Endothelial cell of umbilical vein (primary cell): ENCODE results near the gene EZH1.

ENCODE experiments used
- EZH2 ChIP-seq: IDR thresholded peaks from 2 replicates; pipeline ENCODE4 v1.6.1; 2012; ENCODE audit warnings: borderline replicate concordance, low read depth, mild to moderate bottlenecking, moderate library complexity, low read length, inconsistent platforms; ENCODE audit not compliant: severe bottlenecking
- JUN ChIP-seq: IDR thresholded peaks from 2 replicates; pipeline ENCODE4 v1.6.1; 2011; ENCODE audit warnings: borderline replicate concordance, low read depth; ENCODE audit not compliant: insufficient read length, insufficient read depth
- POLR2A ChIP-seq: IDR thresholded peaks from 2 replicates; pipeline ENCODE4 v1.6.1; 2012; ENCODE audit warnings: low read depth, mild to moderate bottlenecking, control low read depth, low read length
- POLR2AphosphoS5 ChIP-seq: IDR thresholded peaks from 2 replicates; pipeline ENCODE4 v1.6.1; 2012; ENCODE audit warnings: low read depth, mild to moderate bottlenecking, control low read depth, low read length, moderate library complexity; ENCODE audit not compliant: insufficient read depth
- TF ChIP-seq, protein P1 (sequence below), 2 donors: IDR thresholded peaks; 1 replicate in 1 of 2; 2 replicates in 1 of 2; pipeline ENCODE4 v1.5.1; 2011; ENCODE audit warnings: low read length in 2 of 2, mild to moderate bottlenecking in 2 of 2, moderate library complexity in 2 of 2, control low read depth in 1 of 2, inconsistent platforms in 1 of 2, low read depth in 1 of 2; ENCODE audit not compliant: insufficient read depth in 1 of 2; ENCODE audit errors: extremely low read depth in 1 of 2
- TF ChIP-seq, protein P2 (sequence below): IDR thresholded peaks from 2 replicates; pipeline ENCODE4 v1.6.1; 2011; ENCODE audit not compliant: insufficient read depth, insufficient read length

DNA sequence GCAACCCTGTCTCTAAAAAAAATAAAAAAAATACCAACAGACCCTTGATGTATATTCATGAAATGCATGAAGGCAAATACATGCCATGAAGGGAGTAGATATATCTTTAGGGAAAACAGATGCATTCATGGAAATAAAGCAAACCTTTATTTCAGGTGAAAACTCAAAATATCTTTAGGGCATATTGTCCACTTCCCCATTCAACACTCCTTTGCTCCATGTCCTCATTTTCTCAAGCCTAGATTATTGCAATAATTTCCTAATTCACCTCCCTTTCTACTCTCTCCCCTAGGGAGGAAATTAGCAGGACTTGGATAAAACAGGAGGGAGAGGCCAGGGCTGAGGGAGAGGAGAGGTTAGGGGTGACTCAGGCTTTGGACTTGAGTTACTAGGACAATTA, 22.7 kb upstream of the EZH1 start:
- TF ChIP-seq, protein P1, sequence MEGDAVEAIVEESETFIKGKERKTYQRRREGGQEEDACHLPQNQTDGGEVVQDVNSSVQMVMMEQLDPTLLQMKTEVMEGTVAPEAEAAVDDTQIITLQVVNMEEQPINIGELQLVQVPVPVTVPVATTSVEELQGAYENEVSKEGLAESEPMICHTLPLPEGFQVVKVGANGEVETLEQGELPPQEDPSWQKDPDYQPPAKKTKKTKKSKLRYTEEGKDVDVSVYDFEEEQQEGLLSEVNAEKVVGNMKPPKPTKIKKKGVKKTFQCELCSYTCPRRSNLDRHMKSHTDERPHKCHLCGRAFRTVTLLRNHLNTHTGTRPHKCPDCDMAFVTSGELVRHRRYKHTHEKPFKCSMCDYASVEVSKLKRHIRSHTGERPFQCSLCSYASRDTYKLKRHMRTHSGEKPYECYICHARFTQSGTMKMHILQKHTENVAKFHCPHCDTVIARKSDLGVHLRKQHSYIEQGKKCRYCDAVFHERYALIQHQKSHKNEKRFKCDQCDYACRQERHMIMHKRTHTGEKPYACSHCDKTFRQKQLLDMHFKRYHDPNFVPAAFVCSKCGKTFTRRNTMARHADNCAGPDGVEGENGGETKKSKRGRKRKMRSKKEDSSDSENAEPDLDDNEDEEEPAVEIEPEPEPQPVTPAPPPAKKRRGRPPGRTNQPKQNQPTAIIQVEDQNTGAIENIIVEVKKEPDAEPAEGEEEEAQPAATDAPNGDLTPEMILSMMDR (IDR thresholded peaks at IDR 0.05; ENCODE audit: extremely low read depth in 1 of 2, insufficient read depth in 1 of 2, low read depth in 1 of 2, low read length in 2 of 2) = no peak
- TF ChIP-seq POLR2A (no peak), EZH2 (no peak), POLR2AphosphoS5 (no peak), JUN (no peak)
- TF ChIP-seq, protein P2, sequence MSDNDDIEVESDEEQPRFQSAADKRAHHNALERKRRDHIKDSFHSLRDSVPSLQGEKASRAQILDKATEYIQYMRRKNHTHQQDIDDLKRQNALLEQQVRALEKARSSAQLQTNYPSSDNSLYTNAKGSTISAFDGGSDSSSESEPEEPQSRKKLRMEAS = no peak
